LNCAP (cell line): ENCODE measurements around the gene PLEKHG4B.

Source experiments
- CTCF ChIP-seq: fragments of 450-650 bp; IDR thresholded peaks from 2 replicates; pipeline ENCODE4 v1.5.1; 2017; ENCODE audit warnings: mild to moderate bottlenecking

PLEKHG4B gene

GRCh38 chr5:194603-195209, 102.7 kb downstream of the PLEKHG4B start:
- no peak for TF ChIP-seq CTCF

GRCh38 chr5:195401-196160, 103.6 kb downstream of the PLEKHG4B start:
- TF ChIP-seq CTCF = no peak

- no peak for TF ChIP-seq CTCF
Measured at GRCh38 chr5:196350-196749, 104.4 kb downstream of the PLEKHG4B start.

GRCh38 chr5:197892-198489, 106.0 kb downstream of the PLEKHG4B start:
- no peak for TF ChIP-seq CTCF

- TF ChIP-seq CTCF = no peak
Measured at GRCh38 chr5:198516-199196, 106.7 kb downstream of the PLEKHG4B start.

- no peak for TF ChIP-seq CTCF
Measured at GRCh38 chr5:199197-199949, 107.4 kb downstream of the PLEKHG4B start.
